IPS-NIHi7 (cell line): ENCODE results near the gene TLCD3B.
"Not testable (repeated sequence)": the region's sequence is repeated elsewhere in the genome, so short reads cannot be mapped to it uniquely, and the experiment has no call there.

Source experiments
- DNase-seq: peaks from one replicate; pipeline ENCODE4 v3.0.0; 2012; ENCODE audit warnings: mixed read lengths; ENCODE audit errors: extremely low spot score

TLCD3B gene

DNA sequence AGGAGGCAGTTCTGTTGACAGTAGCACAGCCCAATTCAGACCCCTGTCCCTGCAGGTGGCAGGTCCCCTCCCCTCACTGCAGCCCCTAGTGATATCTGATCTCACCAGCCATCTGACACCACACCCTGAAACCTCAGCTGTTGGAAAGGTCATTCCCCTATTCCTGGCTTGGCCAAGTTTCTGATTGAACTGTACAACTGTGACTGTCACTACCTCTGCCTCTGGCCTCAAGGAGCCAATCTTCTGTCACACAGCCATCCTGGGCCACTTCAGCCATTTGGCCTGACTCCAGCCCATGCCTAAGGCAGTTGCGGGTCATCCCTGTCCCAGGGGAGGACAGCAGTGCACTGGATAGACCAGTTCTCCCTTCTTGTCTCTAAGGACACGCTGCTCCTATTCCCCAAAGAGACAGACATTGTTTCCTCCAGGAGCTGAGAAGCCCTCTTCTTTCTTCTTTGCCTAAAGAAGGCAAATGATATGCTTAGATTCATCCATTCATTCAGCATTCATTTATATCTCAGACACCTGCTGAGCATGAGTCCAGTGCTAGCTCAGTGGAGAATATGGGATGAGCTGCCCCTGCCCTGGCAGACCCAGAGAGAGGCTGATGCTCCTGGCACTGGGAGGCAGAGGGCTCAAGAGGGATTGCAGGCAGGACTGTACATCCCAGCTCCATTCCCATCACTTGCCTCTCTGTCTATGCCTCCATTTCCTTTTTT is 29.9 kb upstream of the TLCD3B start:
- no peak for DNase-seq

DNA sequence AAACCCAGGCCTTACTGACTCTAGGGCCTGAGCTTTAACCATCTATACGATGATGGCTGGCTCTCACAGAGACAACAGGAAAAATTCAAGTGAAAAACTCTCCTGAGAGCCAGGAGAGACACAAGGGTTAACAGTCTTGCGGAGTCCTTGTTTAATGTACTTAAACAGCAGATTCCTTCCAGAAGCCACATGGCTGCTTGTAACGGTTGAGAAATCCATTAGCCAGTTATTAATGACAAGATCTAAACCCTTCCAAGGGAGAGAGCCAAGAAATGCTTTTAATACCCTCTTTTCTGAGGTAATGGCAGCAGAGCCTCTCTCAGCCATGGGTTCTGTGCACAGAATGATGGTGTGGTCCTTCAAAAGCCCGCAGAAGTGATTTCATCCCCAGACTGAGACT is 29.3 kb upstream of the TLCD3B start:
- no peak for DNase-seq

DNA sequence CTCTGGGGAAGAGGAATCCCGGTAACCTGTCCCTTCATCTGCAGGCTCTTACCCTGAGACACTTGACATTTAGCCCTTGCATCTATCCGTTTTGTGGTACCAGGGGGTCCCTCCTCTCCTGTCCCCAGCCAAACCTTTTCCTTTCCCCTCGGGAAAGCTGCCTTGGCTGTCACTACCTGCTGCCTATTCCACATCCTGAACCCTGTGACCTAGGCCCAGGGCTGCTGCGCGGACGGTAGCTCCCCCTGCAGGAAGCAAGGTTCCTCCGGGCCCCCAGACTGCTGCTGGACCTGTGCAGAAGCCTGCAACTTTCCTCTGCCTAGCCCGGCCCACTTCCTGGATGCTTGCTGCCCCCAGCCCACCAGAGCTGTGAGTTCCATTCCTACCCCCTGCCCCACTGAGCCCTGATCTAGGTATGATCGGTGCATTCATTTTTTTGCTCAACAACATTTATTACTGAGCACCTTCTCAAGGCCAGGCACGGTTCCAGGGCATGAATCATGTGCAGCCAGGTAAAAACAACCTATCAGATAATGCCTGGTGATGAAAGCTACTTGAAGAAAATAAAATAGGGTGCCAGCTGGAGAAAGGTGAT is 24.0 kb upstream of the TLCD3B start:
- peak; percentile 78 for DNase-seq

DNA sequence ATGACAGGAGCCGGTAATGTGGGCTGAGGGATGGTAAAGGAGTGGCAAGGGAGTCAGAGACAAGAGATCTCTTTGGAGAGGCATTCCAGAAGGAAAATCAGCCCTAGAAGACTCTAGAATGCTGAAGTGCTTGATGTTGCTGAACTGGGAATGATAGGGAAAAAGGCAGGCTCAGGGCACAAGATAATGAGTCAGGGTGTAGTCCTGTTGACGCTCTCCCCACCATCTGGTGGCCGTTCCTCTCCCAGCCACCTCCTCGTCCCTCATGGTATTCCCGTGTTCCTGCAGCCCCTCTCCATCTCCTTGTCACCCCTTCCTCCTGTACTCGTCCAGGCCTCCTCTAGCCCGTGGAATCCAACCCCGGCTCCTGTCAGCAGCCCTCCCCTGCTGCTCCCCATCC is 23.4 kb upstream of the TLCD3B start:
- DNase-seq = no peak

DNA sequence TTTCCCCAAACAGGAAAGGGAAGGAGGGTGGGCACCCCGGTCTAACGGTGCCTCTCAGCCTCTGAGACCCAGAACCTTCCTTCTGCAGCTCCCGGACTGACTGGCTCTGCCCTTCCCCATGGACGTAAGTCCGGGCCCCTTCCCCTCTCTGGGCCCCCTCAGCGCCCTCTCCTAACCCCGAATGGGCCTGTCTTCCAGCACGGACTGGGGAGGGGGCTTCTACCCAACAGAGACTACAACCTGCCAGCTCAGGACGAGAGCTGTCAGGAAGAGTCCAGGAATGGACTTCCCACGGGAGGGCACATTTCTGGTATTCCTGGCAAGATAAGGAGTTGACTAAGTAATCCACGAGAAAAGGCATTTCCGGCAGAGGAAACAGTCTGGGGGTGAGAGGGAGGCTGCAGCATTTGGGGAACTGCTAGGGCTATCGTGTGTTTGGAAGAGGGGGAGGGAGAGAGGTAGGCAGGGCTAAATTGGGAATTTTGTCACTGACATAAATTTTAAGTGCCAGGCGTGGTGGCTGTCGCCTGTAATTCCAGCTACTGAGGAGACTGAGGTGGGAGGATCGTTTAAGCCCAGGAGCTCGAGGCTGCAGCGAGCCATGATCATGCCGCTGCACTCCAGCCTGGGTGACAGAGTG is 22.4 kb upstream of the TLCD3B start:
- DNase-seq = no peak

DNA sequence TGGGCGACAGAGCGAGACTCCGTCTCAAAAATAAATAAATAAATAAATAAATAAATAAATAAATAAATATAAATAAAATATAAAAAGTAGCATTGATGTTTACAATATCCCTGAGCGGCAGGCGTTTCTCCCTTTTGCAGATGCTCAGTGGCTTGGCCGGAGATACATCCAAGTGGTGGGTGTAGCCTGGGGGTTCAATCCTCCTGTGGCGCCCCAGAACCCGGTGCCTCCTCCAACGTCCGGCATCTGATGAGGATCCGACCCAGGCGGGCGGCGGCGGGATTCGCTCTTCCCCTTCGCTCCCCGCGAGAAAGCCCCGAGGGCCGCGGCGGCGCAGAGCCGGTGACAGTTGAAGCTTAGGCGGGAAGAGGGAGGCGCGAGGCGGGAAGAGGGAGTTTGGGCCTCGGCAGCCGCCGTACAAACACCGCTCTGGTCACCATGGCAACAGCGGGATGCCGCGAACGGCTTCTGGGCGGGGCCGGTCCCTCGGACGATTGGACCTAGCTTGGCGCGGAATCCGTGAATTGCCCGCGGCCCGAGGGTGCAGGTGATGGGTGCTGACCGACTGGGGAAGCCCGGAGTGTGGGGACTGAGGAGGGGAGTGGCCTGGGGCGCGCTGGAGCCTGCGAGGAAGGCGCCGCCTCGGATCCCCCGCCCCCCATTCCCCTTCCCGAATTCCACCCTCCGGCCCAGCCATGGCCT is 21.8 kb upstream of the TLCD3B start:
- DNase-seq = peak; percentile 94

DNA sequence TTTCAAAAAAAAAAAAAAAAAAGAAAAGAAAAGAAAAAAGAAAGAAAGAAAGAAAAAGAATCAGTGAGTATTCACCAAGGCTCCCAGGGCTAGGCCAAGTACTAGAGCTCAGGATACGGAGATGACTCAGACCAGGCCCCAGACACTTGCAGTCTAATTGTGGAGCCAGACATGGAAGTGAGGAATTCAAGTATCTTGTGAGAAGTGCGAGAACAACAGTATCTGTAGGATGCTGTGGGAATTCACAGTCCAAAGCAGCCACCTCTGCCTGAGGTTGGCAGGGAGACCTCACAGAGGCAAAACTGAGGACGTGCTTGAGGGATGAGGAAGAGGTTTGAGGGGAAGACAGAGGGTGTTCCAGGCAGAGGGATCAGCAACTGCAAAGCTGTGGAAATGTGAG is 20.4 kb upstream of the TLCD3B start:
- no peak for DNase-seq

DNA sequence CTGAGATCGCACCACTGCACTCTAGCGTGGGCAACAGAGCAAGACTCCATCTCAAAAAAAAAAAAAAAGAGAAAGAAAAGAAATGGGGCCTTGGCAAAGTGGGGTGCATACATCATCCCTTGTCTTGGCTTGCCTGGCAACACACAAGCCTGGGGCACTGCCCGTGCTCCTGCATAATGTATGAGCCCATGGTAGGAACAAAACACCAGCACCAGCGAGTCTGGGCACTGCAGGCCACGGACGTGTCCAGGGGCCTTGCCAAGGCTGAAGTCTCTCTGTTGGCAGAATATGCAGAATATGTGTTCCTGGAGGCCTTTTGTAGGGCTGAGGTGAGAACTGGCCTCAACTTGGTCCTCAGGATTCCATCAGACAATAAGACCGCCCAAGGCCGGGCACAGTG is 18.8 kb upstream of the TLCD3B start:
- no peak for DNase-seq

DNA sequence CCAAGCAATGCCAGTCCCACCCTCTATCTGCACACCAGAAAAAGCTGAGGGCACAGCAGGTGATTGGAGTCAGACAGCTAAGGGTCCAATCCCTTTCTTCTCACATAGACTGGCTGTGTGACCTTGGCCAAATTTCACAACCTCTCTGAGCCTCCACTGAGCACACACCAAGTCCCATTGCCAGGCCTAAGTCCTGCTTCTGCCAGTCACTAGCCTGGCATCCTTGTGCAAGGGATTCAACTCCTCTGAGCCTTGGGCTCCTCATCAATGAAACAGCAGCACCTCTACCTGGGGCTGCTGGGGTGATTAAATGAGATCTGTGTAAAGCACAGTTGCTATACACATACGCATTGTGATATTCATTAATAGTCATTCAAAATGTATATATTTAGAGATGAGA is 15.5 kb upstream of the TLCD3B start:
- no peak for DNase-seq

DNA sequence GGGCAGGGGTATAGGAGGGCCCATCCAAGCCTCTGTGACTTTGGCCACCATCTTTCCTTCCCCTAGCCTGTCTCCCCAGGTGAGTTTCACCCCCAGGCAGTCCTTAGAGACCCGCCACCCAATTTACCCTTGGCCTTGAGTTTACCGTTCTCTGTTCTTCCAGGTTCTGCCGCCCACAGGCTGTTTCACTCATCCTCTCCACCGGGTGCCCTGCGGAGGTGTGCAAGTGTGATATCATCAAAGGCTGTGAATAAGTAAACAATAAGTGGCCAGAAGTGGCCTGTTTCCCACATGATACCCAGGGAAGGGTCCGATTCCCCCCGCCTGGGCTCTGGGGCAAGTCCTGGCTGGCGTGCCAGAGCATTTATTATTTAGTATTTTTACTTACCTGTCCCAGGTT is 15.1 kb upstream of the TLCD3B start:
- no peak for DNase-seq

DNA sequence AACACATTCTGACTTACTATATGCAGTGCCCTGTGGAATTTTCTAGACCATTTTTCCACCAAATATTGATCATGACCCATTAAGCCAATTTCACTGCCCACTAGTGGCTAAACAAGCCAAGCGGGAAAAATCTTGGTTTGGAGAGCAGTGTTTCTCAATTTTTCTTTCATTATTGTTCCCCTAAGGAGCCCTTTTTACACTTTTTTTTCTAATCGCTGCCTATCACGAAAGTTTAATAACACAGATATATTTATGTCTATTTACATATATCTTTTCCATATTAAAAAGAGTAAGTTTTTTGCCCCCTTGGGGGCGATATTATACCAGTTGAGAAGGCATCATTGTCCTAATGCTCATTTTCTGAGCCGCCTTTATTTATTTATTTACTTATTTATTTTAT is 10.8 kb upstream of the TLCD3B start:
- no peak for DNase-seq

DNA sequence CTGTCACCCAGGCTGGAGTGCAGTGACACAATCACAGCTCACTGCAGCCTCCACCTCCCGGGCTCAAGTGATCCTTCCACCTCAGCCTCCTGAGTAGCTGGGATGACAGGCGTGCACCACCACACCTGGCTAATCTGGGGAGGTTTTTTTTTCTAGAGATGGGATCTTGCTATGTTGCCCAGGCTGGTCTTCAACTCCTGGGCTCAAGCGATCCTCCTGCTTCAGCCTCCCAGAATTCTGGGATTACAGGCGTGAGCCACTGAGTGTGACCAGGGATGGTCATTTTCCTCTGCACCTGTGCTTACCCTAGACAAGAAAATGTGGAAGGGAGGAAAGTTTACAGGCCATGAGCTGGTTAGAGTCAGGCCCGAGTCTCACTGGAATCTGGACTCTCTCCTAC is 9.6 kb upstream of the TLCD3B start:
- DNase-seq = not testable (repeated sequence)

DNA sequence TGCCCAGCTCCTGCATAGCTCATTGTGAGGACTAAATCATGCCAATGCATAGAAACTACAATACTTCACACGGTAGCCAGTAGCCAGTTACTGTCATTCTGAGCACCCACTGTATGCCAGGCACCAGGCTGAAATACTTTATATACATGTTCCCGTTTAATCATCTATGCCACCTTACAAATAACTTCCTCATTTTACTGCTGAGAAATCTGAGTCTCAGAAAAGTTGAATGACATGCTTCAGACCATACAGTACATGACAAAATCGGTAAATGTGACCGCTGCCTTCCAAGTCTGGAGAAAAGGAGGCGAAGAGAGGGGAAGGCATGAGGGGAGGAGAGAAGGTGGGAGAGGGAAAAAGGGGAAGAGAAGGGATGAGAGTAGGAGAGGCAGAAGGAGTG is 9.2 kb upstream of the TLCD3B start:
- no peak for DNase-seq

DNA sequence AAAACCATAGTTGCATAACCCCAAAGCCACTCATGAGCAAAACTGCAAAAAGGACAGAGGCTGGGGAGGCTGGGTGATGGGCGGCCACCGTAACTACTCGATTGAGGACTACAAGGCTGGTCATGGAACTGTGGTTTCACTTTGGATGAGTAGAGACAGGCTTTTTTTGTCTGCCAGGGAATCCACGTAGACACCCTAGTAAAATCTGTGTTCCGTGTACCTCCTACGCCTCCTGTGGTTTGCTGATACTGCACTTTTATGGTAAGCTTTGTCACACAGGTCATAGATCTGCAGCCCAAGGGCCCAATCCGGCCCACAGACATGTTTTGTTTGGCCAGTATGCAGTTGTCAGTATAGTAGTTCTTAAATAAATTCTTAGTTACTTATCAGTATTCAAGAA is 2.2 kb upstream of the TLCD3B start:
- DNase-seq = no peak

DNA sequence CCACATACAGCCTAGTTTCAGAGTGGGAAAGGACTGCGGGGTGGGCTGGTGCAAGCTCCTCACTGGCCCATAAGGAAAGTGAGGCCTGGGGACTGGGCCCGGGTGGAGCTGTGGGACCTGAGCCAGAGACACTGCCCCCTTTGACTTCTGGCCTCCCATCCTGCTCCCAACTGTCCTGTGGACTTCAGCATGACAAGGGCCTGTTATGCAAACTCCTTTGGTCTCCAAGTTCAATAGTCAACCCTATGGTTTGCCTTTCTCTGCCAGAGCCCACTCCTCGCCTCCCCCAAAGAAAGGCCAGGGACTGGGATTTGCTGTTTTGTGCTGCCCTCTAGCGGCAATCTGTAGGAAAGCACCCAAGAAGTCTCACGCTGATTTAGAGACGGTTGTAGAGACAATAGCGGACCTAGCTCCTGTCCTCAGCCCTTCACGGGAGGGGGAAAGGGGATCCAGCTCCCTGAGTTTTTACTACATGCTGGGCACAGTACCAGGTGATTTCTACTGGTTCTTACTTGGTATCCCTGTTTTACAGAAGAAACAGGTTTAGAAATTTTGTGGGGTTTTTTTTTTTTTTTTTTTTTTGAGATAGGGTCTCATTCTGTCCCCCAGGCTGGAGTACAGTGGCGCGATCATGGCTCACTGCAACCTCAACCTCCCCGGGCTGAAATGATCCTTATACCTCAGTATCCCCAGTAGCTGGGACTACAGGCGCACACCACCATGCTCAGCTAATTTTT is 1.2 kb upstream of the TLCD3B start:
- DNase-seq = peak; percentile 84

DNA sequence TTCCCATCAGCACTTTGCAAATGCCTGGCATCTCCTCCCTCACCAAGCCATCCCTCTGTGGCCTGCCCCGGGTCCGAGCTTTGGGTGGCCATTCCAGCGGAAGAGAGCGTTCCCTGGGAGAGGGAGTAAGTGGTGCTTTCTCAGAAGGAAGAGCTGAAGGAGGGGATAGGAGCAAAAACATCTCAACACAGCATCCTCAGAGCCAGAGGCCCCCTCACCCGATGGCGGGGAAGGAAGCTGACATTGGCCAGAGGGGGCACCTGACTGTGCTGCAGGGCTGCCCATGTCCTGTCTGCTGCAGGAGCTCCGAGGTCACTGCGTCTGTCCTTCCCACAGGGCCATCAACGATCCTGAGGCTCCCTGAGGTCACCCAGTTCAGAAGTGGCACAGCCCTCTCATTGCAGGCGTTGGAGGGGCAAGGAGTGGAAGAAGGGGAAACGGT is 427 bp upstream of the TLCD3B start:
- no peak for DNase-seq

DNA sequence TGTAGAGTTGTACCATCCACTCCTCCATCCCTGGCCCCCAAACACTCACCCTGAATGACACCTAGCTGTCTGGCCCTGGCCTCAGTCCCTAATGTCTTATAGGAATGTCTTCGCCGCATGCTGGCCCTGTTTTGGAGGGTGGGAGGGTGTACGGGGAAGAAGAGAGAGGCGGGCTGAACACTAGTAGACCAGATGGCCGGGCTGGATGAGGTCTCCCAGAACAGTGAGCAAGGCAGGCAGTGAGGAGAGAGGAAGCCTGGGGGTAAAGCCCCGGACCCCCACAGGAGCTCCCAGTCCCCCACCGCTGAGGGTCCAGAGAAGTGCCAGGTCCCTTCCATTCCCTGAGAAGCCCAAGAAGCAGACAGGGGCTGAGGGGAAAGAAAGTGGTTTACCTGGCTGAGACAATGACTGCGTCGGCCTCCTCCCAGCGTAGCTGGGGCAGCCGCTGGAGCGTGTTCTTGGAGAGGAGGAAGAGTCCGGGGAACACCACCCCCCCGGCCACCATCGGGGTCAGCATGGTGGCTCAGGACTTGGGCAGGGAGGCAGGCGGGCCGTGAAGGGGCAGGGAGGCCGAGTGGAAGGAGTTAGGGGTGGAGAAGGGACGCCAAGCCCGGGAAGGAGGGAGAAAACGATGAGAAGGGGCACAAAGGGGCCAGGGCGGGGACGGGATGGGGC is 923 bp downstream of the TLCD3B start:
- DNase-seq = no peak

DNA sequence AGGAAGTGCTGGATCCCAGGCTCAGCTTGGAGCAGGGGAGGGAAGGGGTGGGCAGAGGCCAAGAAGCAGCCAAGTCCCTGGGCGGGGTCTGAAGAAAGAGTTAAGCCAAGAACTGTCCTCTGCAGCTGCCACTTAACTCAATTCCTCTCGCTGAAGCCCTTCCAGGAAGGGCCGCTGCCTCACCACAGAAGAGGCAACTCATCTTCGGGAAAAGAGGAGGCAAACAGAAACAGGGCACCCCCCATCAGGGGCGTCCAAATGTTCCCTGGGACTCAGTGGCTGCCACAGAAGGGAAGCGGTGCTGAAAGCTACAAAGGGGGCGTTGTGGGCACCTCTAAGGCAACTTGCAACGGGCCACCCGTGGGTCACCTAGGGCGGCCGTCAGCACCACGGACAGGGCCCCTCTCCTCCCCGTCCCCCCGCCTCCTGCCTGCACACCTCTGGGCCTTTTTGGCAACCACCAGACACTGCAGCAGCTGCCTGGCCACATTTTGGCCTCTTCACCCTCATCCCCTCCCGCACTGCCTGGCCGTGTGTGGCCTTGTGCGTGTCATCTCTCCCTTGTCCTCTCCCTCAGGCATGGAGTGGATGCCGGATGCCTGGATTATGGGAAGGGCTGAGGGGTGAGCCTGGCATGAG is 2.5 kb downstream of the TLCD3B start:
- DNase-seq = peak; percentile 61

DNA sequence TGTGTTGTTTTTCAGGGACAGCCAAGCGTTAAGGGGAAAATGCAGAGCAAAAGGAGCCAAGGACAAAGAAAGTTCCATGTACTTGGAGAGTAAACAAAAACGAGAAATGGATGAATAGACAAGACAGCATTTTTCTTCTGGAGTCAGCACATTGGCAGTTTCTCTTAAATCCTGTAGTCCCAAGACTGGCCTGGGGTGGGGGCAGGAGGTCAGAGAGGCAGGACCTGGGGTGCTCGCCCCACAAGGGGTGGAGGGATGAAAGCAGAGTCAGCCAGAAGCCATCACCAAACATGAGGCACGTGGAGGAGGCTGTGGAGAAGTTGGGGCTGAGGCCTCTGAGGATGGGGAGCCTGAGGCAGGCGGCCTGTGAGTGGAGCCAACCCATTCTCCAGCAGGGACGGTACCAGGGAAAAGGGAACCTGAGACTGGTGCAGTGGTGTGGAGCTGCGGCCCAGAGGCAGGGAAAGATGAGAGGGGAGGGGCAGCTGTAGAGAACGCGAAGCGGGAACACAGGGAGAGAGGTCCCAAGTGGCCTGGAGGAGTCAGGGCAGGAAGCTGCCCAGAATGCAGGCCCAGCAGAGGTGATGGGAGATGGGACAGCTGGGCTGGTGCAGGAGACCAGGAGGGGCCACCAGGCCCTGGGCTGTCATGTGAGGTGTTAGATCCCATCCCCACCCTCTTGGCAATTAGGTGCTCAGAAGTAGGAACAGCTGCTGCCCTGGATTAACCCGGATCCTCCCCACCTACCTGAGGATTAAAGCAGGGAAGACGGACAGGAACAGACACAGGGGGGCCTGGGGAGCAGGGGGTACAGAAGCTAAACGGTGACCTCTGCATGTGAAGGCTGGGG is 3.3 kb downstream of the TLCD3B start:
- DNase-seq = no peak

DNA sequence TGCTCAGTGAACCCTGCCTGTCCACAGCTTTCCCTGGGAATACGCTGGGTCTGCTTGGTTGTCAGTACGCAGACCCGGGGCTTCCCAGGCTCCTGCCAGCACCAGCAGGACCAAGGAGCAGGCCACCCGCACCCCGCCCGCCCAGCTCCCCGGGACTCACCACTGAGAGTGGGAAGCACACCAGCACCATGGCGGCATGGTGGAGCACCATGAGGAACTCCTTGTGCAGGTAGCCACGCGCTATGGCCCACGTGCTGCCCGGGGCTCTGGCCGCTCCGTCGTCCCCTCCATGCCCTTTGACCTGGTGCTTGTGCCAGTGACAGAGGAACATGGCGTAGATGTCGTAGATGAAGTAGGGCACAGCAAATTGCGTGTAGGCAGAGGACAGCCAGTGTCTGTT is 4.6 kb downstream of the TLCD3B start:
- DNase-seq = no peak
